Breast epithelium (tissue), 3 donors: ENCODE results near the gene RASAL3.

Experiments used
- POLR2A ChIP-seq: fragments of 450-650 bp; IDR thresholded peaks from one replicate; pipeline ENCODE4 v1.6.1; 2016; ENCODE audit warnings: antibody characterized with exemption, mild to moderate bottlenecking, moderate library complexity
- POLR2AphosphoS5 ChIP-seq, 3 donors: sonication (generic); formaldehyde crosslinking; IDR thresholded peaks; one replicate each; pipeline ENCODE4 v1.6.1; 2017; ENCODE audit warnings: antibody characterized with exemption in 3 of 3
- TF ChIP-seq, protein P1 (sequence below), 3 donors: fragments of 450-650 bp; IDR thresholded peaks; one replicate each; pipeline ENCODE4 v1.5.1; 2016 to 2017; ENCODE audit warnings: antibody characterized with exemption in 3 of 3, mild to moderate bottlenecking in 3 of 3, moderate library complexity in 3 of 3

DNA sequence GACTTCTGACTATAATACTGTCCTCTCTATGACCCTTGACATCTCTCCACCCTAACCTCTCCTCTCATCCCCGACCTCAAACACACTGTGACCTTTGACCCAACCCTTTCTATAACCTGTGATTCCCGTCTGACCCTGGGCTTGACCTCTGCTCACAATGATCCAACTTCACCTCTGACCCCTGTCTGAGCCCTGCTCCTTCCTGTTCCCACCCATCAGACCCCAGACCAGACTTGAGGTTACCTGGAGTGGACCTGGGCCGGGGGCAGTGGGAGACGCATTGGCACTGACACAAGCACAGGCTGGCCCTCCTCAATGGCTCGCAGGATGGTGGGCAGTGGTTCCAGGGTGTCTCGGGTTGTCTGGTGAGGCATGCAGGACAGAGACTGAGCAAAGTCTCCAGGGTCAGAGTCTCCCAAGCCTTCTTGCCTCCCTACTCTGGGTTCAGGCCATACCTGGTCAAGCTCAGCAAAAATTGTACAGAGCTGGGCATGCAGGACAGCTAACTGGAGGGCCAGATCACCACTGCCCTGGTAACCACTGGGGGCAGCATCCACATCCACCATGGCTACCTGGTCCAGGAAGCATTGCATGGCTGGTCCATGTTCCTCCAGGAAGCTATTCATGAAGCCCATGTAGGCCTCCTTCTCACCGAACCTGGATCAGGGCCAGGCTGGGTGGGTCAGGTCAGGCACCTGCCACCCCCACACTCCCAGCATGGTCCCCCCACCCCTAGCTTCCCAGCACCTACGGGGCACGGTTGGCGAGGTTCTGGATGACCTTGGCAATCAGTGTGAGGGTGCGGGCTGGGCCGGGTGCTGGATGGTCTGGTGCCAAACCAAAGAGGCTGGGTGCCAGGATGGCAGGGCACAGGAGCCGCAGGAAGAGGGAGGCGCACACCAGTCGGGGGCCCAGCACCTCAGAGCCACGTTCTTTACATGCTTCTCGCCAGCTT, 10.2 kb downstream of the RASAL3 start:
- TF ChIP-seq, protein P1, sequence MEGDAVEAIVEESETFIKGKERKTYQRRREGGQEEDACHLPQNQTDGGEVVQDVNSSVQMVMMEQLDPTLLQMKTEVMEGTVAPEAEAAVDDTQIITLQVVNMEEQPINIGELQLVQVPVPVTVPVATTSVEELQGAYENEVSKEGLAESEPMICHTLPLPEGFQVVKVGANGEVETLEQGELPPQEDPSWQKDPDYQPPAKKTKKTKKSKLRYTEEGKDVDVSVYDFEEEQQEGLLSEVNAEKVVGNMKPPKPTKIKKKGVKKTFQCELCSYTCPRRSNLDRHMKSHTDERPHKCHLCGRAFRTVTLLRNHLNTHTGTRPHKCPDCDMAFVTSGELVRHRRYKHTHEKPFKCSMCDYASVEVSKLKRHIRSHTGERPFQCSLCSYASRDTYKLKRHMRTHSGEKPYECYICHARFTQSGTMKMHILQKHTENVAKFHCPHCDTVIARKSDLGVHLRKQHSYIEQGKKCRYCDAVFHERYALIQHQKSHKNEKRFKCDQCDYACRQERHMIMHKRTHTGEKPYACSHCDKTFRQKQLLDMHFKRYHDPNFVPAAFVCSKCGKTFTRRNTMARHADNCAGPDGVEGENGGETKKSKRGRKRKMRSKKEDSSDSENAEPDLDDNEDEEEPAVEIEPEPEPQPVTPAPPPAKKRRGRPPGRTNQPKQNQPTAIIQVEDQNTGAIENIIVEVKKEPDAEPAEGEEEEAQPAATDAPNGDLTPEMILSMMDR (IDR thresholded peaks at IDR 0.05): no peak
- TF ChIP-seq POLR2A (no peak), POLR2AphosphoS5 (IDR thresholded peaks at IDR 0.05) (no peak)
